OCI-LY7 (cell line): ENCODE results near the gene SARM1.

Experiments
- CTCF ChIP-seq: fragments of 200-600 bp; sonication (generic); conservative IDR thresholded peaks from 2 replicates; pipeline ENCODE4 v1.5.1; 2014; ENCODE audit warnings: mild to moderate bottlenecking, antibody characterized with exemption, low read length, moderate library complexity, mixed read lengths
- EZH2phosphoT487 ChIP-seq: fragments of 200-600 bp; sonication (generic); IDR thresholded peaks from 2 replicates; pipeline ENCODE4 v1.6.1; 2018; ENCODE audit warnings: low read depth, borderline replicate concordance, mild to moderate bottlenecking, mixed run types, antibody characterized with exemption, low read length, moderate library complexity, mixed read lengths

DNA sequence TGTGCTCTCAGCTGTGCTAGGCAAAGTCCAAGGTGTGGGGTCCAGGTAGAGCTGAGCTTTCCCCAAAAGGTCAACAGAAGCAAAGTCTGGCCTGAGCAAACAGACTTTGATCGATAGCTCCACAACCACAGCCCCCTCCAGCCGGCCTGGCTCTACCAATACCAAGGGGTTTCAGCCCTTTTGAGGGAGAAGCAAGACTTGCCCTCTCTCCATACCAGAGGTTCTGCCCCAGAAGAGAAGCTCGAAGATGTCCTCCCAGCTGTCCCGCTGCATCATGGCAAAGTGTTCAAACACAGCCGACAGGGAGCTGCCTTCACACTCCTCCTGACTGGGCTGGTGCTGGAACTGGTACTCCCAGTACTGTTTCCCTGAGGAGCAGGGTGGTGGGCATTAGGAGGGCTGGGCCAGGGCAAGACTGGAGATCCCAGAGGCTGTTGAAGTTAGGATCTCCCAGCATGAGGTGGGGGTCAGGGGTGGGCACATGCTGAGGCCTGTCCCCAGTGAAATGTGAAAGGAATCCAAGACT, 3.1 kb upstream of the SARM1 start:
- TF ChIP-seq CTCF (no peak), EZH2phosphoT487 (no peak)
